Superior temporal gyrus (tissue), 1 donor: ENCODE measurements around the gene GSTA5.
"Not testable (repeated sequence)": the region's sequence is repeated elsewhere in the genome, so short reads cannot be mapped to it uniquely, and the experiment has no call there.

Experiments
- DNase-seq: peaks from one replicate; pipeline ENCODE4 v3.0.0-alpha.2; 2016; ENCODE audit errors: extremely low spot score

GSTA5 gene

DNA sequence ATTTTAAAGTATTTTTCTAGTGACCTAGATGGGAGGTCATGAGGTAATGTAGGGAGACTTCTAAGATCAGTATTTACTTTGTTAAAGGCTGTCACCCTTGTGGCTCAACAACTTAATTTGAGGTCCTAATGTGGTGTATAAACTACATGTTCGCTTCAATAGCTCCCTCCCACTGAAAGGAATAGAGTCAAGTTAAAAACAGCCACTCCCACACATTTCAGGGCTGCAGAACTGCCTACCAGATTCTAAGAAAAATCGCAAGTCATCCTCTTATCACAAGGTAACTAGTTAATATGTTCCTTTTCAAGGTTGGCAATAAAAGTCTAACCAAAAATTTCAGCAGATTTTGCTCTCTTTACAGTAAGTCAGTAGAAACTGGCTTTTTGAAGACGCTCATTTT, 52.1 kb downstream of the GSTA5 start:
- peak; percentile 24 for DNase-seq

DNA sequence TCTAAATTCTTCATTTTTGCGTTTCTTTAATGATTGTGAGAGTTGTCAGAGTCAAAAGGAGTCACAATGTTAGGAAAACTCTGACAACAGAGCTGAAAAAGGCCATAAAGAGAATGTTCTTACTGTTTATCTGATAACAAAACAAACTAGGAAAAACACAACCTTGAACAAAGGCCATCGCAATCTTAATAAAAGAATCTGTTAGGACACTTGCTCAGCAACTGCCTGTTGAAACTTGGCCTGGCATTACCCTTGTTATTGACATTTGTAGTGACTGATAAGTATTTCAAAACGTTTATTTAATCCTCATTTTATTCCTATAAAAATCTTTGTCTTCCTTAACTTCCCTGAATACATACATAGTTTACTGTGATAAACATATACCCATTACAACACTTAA, 52.7 kb downstream of the GSTA5 start:
- no peak for DNase-seq

GRCh38 chr6:52786249-52786956, 54.2 kb downstream of the GSTA5 start:
- DNase-seq, result no peak

DNA sequence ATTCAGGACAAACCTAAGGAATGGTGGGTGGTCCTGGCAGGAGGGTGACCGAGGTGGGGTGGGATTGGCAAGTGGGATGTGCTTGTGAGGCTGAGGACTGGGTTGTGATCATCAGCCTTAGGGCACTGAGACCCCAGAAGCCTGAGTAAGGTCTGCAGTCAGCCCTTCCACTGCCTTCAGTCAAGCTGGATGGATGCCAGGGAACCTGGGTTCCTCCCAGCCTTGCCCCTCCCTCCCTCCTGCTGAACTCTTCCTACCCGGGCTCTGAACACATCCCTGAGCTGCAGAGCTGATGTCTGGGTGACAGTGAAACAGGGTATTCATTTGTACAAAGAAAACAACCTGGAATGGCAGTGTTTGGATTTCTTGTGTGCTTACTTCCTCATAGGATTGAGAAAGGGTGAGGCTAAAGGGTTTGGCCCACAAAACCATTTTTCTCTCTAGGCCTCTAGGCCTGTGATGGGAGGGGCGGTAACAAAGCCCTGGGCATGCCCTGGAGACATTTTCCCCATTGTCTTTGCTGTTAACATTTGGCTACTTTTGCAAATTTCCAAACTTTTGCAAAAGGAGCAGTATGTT, 57.8 kb downstream of the GSTA5 start:
- not testable (repeated sequence) for DNase-seq

DNA sequence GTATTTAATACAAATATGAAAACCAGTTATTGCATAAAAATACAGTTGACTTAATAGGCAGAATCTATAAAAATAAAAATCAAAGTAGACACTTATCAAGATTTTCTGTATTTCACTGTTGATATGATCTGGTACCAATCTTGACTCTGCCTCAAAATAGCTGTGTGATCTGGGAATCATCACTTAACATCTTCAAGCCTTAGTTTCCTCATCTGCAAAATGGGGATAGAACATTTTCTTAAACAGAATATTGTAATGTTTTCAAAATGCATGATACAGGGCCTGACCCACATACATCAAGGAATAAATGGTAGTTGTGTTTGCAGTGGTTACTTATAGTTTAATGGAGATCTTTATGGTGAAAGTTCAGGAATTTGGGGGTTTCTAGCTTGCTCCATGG, 58.4 kb downstream of the GSTA5 start:
- DNase-seq, result not testable (repeated sequence)
